HepG2 (cell line): Measurements from ENCODE around the gene DGCR8. TPM values are rescaled to one million over a fixed set of nuclear protein-coding genes. Genes with fewer than 3 reads are reported as not detected.

Source experiments
- HOXA7 ChIP-seq: sonication (generic); formaldehyde crosslinking; IDR thresholded peaks from 2 replicates; pipeline ENCODE4 v1.8.1; 2022; ENCODE audit warnings: mild to moderate bottlenecking, missing genetic modification reagents, moderate library complexity
- KDM5B ChIP-seq: sonication (generic); formaldehyde crosslinking; IDR thresholded peaks from 2 replicates; pipeline ENCODE4 v1.4.0; 2020; ENCODE audit warnings: missing genetic modification reagents, mild to moderate bottlenecking, borderline replicate concordance
- KMT2A ChIP-seq: sonication (generic); formaldehyde crosslinking; IDR thresholded peaks from 2 replicates; pipeline ENCODE4 v1.4.0; 2020; ENCODE audit warnings: missing genetic modification reagents
- MED8 ChIP-seq: sonication (generic); formaldehyde crosslinking; IDR thresholded peaks from 2 replicates; pipeline ENCODE4 v1.8.1; 2023; ENCODE audit warnings: mild to moderate bottlenecking, missing genetic modification reagents; ENCODE audit not compliant: insufficient replicate concordance
- PHF8 ChIP-seq: sonication (generic); formaldehyde crosslinking; IDR thresholded peaks from 2 replicates; pipeline ENCODE4 v1.5.0; 2020; ENCODE audit warnings: missing genetic modification reagents
- RFX3 ChIP-seq: IDR thresholded peaks from 2 replicates; pipeline ENCODE4 v1.6.1; 2016; ENCODE audit warnings: missing biosample characterization, missing genetic modification reagents
- RXRA ChIP-seq: sonication (generic); formaldehyde crosslinking; IDR thresholded peaks from 2 replicates; pipeline ENCODE4 v1.5.1; 2020; ENCODE audit warnings: missing genetic modification reagents
- SMAD1 ChIP-seq: sonication (generic); formaldehyde crosslinking; IDR thresholded peaks from 2 replicates; pipeline ENCODE4 v1.4.0; 2020; ENCODE audit warnings: missing genetic modification reagents, low read depth, mild to moderate bottlenecking, borderline replicate concordance
- ZNF24 ChIP-seq: fragments of 450-650 bp; IDR thresholded peaks from 2 replicates; pipeline ENCODE4 v1.6.1; 2017; ENCODE audit warnings: antibody characterized with exemption, mild to moderate bottlenecking
- ZNF264 ChIP-seq: sonication (generic); formaldehyde crosslinking; IDR thresholded peaks from 2 replicates; pipeline ENCODE4 v1.4.0; 2020; ENCODE audit warnings: missing genetic modification reagents
- ZNF337 ChIP-seq: sonication (generic); formaldehyde crosslinking; IDR thresholded peaks from 2 replicates; pipeline ENCODE4 v1.5.1; 2020; ENCODE audit warnings: missing genetic modification reagents, low read depth, mild to moderate bottlenecking, borderline replicate concordance
- ZNF446 ChIP-seq: sonication (generic); formaldehyde crosslinking; IDR thresholded peaks from 2 replicates; pipeline ENCODE4 v1.5.0; 2020; ENCODE audit warnings: mild to moderate bottlenecking, missing genetic modification reagents
- ZNF552 ChIP-seq: sonication (generic); formaldehyde crosslinking; IDR thresholded peaks from 2 replicates; pipeline ENCODE4 v1.9.0; 2022; ENCODE audit warnings: missing genetic modification reagents, mild to moderate bottlenecking, borderline replicate concordance
- ZNF567 ChIP-seq: sonication (generic); formaldehyde crosslinking; IDR thresholded peaks from 2 replicates; pipeline ENCODE4 v1.8.1; 2023; ENCODE audit warnings: mild to moderate bottlenecking, missing genetic modification reagents, borderline replicate concordance
- ZNF788 ChIP-seq: sonication (generic); formaldehyde crosslinking; IDR thresholded peaks from 2 replicates; pipeline ENCODE4 v1.5.0; 2020; ENCODE audit warnings: mild to moderate bottlenecking, missing genetic modification reagents, borderline replicate concordance
- ZNF816 ChIP-seq: sonication (generic); formaldehyde crosslinking; IDR thresholded peaks from 2 replicates; pipeline ENCODE4 v1.8.0; 2022; ENCODE audit warnings: missing genetic modification reagents, mild to moderate bottlenecking, borderline replicate concordance
- ZSCAN20 ChIP-seq: sonication (generic); formaldehyde crosslinking; IDR thresholded peaks from 2 replicates; pipeline ENCODE4 v1.4.0; 2020; ENCODE audit warnings: missing genetic modification reagents, mild to moderate bottlenecking, borderline replicate concordance
- ZSCAN31 ChIP-seq: sonication (generic); formaldehyde crosslinking; IDR thresholded peaks from 2 replicates; pipeline ENCODE4 v1.5.0; 2020; ENCODE audit warnings: low read depth, mild to moderate bottlenecking, missing genetic modification reagents
- polyA plus RNA-seq, 8 experiments: library from polyadenylated mRNA; depleted of rRNA in 3 of 8; stranded (reverse) in 7 of 8; unstranded in 1 of 8; fragments of >200 nt; fragmentation: Illumina TruSeq in 4 of 8; extraction: Trizol in 4 of 8; gene quantifications; 2 replicates each; pipeline versions ENCODE4 v1.2.1 to v1.2.3, GENCODE V29; 2011 to 2016; ENCODE audit warnings: low read depth in 4 of 8, missing spikeins in 1 of 8, mixed read lengths in 1 of 8; ENCODE audit not compliant: insufficient read depth in 1 of 8
- total RNA-seq, 5 experiments: library from RNA; depleted of rRNA; stranded (reverse); fragments of >200 nt; fragmentation: Illumina TruSeq; extraction: Trizol; gene quantifications; 2 replicates each; pipeline ENCODE4 v1.2.3, GENCODE V29; 2016; ENCODE audit warnings: low read depth in 1 of 5
- TF ChIP-seq, protein P1 (sequence below): sonication (generic); formaldehyde crosslinking; IDR thresholded peaks from 2 replicates; pipeline ENCODE4 v1.5.1; 2020; ENCODE audit warnings: missing genetic modification reagents, mild to moderate bottlenecking, borderline replicate concordance
- TF ChIP-seq, protein P2 (sequence below): sonication (generic); formaldehyde crosslinking; IDR thresholded peaks from 2 replicates; pipeline ENCODE4 v1.5.0; 2020; ENCODE audit warnings: missing genetic modification reagents, mild to moderate bottlenecking, borderline replicate concordance
- TF ChIP-seq, protein P3 (sequence below): sonication (generic); formaldehyde crosslinking; IDR thresholded peaks from 2 replicates; pipeline ENCODE4 v1.4.0; 2020; ENCODE audit warnings: missing genetic modification reagents, borderline replicate concordance
- TF ChIP-seq, protein P4 (sequence below): sonication (generic); formaldehyde crosslinking; IDR thresholded peaks from 2 replicates; pipeline ENCODE4 v1.5.0; 2020; ENCODE audit warnings: mild to moderate bottlenecking, low read depth, missing genetic modification reagents, borderline replicate concordance
- TF ChIP-seq, protein P5 (sequence below): fragments of 450-650 bp; IDR thresholded peaks from 2 replicates; pipeline ENCODE4 v1.6.1; 2016

Gene DGCR8
- total and polyA plus RNA-seq, 2 of the 13 experiments (the other 11 are each of a cell fraction or from before 2014, with no cell fraction given) = 10.2 to 23.2 TPM

DNA sequence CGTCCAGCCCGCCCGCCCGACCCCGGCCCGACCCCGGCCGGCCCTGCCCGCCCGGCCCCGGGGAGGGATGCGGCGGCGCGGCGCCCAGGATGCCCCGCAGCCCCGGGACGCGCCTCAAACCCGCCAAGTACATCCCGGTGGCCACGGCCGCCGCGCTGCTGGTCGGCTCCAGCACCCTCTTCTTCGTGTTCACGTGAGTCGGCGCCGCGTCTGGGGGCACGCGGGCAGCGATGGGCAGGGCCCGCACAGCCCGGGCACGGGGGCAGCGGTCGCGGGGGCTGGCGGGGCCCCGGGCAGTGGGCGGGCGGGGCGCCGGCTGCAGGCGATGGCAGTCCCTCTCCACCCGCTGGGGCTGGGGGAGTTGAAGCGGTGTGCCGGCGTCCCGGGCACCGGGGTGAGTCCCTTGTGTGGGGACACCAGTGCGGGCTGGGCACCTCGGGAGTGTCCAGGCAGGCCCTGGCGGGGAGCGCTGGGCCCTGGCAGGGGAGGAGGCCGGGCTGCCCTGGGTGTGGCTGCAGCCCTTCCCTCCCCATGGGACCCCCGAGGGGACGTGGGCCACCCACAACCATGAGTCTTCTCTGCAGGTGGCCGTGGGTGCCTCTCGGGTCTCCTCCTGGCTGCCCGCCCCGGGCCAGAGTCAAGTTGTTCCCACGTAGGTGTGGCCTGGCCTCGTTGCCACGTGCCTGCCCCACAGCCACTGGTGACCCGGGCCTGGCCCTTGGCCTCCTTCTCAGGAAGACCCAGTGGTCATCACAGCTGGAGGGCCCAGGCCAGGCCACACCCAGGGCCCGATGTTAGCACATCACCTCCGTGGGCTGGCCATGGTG is 52.0 kb downstream of the DGCR8 start (continued):
- TF ChIP-seq ZSCAN20 (CRISPR knock-in tag) (no peak), SMAD1 (CRISPR knock-in tag) (no peak), RXRA (peak; percentile 20; the same call in 1 of the 2 replicates), RFX3 (CRISPR knock-in tag) (no peak), ZNF816 (CRISPR knock-in tag) (no peak), KDM5B (CRISPR knock-in tag) (peak; percentile 49; the same call in 1 of the 2 replicates), ZNF264 (CRISPR knock-in tag) (no peak), ZNF446 (no peak), ZNF337 (CRISPR knock-in tag) (no peak), MED8 (CRISPR knock-in tag) (no peak), KMT2A (CRISPR knock-in tag) (no peak), ZNF567 (CRISPR knock-in tag) (no peak), ZSCAN31 (CRISPR knock-in tag) (no peak), ZNF788 (CRISPR knock-in tag) (peak; percentile 39; the same call in 1 of the 2 replicates), ZNF552 (CRISPR knock-in tag) (no peak), HOXA7 (CRISPR knock-in tag) (no peak), PHF8 (CRISPR knock-in tag) (no peak), ZNF24 (no peak)
- TF ChIP-seq, protein P1, sequence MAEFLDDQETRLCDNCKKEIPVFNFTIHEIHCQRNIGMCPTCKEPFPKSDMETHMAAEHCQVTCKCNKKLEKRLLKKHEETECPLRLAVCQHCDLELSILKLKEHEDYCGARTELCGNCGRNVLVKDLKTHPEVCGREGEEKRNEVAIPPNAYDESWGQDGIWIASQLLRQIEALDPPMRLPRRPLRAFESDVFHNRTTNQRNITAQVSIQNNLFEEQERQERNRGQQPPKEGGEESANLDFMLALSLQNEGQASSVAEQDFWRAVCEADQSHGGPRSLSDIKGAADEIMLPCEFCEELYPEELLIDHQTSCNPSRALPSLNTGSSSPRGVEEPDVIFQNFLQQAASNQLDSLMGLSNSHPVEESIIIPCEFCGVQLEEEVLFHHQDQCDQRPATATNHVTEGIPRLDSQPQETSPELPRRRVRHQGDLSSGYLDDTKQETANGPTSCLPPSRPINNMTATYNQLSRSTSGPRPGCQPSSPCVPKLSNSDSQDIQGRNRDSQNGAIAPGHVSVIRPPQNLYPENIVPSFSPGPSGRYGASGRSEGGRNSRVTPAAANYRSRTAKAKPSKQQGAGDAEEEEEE (CRISPR knock-in tag) = no peak
- TF ChIP-seq, protein P2, sequence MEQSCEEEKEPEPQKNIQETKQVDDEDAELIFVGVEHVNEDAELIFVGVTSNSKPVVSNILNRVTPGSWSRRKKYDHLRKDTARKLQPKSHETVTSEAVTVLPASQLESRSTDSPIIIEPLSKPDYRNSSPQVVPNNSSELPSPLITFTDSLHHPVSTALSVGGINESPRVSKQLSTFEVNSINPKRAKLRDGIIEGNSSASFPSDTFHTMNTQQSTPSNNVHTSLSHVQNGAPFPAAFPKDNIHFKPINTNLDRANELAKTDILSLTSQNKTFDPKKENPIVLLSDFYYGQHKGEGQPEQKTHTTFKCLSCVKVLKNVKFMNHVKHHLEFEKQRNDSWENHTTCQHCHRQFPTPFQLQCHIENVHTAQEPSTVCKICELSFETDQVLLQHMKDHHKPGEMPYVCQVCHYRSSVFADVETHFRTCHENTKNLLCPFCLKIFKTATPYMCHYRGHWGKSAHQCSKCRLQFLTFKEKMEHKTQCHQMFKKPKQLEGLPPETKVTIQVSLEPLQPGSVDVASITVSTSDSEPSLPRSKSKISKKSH (CRISPR knock-in tag) = 0 out of 2 replicates have a peak, but pooled peaks have one; percentile 14
- TF ChIP-seq, protein P3, sequence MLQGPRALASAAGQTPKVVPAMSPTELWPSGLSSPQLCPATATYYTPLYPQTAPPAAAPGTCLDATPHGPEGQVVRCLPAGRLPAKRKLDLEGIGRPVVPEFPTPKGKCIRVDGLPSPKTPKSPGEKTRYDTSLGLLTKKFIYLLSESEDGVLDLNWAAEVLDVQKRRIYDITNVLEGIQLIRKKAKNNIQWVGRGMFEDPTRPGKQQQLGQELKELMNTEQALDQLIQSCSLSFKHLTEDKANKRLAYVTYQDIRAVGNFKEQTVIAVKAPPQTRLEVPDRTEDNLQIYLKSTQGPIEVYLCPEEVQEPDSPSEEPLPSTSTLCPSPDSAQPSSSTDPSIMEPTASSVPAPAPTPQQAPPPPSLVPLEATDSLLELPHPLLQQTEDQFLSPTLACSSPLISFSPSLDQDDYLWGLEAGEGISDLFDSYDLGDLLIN (CRISPR knock-in tag) = no peak
- TF ChIP-seq, protein P4, sequence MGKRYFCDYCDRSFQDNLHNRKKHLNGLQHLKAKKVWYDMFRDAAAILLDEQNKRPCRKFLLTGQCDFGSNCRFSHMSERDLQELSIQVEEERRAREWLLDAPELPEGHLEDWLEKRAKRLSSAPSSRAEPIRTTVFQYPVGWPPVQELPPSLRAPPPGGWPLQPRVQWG = no peak
- TF ChIP-seq, protein P5, sequence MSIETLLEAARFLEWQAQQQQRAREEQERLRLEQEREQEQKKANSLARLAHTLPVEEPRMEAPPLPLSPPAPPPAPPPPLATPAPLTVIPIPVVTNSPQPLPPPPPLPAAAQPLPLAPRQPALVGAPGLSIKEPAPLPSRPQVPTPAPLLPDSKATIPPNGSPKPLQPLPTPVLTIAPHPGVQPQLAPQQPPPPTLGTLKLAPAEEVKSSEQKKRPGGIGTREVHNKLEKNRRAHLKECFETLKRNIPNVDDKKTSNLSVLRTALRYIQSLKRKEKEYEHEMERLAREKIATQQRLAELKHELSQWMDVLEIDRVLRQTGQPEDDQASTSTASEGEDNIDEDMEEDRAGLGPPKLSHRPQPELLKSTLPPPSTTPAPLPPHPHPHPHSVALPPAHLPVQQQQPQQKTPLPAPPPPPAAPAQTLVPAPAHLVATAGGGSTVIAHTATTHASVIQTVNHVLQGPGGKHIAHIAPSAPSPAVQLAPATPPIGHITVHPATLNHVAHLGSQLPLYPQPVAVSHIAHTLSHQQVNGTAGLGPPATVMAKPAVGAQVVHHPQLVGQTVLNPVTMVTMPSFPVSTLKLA = no peak
